ENCODE data around the gene NDE1.

- TF ChIP-seq CTCF (IDR thresholded peaks at IDR 0.05) (no peak), POLR2A (IDR thresholded peaks at IDR 0.05) (no peak)
Measured at GRCh38 chr16:15737140-15737644, 87.1 kb downstream of the NDE1 start.
